HG03469 (cell line): ENCODE data around the gene PEX14.

Source experiments
- ATAC-seq: cut with Tn5 transposase; IDR thresholded peaks from one replicate; pipeline ENCODE4 v1.9.1; 2021; ENCODE audit warnings: mild to moderate bottlenecking, moderate library complexity, moderate number of reproducible peaks; ENCODE audit not compliant: unreplicated experiment

Gene PEX14

DNA sequence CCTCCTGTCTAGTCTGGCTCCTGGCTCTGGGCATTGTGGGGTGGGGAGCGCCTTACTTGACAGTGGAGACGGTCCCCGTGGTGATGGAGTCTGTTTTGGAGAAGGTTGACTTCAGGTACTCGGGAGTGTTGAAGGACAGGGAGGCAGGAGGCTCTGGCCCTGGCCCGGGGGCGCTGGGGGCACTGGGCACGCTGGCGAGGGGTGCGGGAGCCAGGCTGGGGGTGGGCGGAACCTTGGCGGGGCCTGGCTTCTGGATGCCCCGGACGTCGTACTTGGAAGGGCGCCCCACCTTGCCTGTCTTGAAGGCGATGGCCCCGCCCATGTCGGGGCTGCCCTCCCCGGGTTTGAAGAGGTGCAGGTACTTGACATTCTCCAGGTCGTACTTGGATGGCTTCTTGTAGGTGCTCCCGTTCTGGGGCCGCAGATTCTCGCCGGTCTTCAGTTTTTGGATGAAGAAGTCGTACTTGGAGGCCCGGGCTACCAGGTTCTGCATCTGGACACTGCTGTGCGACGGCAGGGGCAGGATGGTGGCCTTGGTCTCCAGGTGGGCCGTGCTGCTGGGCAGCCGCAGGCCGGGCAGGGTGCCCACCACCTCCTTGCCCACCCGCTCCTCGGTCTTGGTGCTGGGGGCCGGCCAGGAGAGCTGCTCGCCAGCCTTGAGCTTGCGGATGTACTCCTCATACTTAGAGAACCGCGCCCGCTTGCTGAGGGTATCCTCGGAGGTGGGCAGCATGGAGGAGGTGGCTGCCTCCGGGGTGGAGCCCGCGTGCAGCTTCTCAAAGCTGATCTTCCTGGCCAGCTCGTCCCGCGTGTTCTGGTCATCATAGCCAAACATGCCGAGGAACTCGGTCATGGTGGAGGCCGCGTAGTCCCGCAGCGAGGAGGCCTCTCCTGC lies 185.1 kb downstream of the PEX14 start:
- no peak for ATAC-seq

DNA sequence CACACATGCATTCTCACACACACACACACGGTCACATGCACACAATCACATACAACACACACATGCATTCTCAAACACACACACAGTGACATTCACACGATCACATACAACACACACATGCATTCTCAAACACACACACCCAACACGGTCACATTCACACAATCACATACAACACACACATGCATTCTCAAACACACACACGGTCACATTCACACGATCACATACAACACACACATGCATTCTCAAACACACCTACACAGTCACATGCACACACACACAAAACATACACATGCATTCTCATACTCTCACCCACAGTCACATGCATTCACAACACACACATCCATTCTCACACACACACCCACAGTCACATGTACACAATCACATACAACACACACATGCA lies 186.7 kb downstream of the PEX14 start:
- no peak for ATAC-seq

DNA sequence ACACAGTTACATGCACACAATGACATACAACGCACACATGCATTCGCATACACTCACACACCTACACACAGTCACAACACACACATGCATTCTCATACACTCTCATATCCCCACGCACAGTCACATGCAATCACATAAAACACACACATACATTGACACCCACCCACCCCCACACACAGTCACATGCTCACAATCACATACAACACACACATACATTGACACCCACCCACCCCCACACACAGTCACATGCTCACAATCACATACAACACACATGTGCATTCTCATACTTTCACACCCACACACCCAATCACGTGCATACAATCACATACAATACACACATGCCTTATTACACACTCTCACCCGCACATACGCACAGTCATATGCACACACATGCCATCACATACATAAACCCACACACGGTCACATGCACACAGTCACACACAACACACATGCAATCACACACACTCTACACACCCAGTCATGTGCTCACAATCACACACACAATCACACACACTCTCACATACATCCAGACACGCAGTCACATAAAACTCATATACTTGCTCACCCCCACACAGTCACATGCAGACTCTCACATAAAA lies 187.4 kb downstream of the PEX14 start:
- ATAC-seq = no peak

DNA sequence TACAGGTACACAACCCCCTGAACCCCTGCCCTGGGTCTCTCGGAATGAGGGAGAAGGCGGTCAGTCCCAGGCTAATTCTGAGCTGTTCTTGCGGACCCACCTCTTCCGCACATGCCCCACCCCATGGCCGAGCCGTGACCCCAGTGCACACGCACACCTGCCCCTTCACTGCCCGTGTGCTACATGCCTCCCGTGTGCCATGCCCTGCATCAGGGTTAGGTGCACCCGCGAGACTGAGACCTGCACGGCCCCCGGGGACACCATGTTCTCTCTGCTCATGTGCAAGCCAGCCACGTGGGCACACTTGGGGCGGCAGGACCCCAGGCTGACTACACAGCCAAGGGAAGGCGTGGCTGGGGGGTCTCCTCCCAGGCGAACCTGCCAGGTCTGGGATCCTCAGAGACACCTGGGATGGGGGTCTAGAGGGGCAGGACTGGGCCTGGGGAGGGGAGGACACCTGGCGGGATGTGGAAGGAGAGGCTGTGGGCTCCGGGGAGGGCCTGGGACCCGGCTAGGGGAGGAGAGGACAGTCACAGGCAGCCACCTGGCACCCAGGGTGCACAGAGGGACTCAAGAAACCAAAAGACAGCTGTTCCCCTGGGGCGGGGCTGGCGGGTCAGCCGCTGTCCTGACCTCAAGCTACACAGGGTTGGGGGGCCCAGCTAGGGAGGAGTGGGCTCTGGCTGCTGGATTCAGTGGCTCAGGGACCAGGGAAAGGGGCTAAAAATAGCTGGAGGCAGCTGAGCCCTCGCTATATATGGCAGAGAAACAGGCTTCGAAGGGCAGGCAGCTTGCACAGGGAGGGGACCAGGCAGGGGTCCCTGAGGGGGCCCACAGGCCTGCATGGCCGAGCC lies 188.3 kb downstream of the PEX14 start:
- ATAC-seq = no peak

DNA sequence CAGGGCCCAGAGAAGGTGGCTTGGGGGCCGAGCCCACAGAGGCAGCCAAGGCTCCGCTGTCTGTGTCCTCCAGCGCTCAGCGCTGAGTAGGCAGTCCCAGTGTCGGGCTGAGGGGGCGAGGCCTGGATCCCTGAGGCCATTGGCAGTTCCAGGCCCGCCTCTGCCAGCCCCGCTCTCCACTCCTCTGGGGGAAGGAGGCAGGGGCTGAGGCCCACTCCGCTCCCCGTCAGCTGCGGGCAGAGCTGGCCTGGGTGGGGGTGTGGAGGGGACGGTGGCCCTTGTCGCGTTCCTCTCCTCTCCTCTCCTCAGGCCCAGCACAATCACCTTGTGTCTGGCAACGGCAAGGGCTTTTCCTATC lies 188.9 kb downstream of the PEX14 start:
- no peak for ATAC-seq

DNA sequence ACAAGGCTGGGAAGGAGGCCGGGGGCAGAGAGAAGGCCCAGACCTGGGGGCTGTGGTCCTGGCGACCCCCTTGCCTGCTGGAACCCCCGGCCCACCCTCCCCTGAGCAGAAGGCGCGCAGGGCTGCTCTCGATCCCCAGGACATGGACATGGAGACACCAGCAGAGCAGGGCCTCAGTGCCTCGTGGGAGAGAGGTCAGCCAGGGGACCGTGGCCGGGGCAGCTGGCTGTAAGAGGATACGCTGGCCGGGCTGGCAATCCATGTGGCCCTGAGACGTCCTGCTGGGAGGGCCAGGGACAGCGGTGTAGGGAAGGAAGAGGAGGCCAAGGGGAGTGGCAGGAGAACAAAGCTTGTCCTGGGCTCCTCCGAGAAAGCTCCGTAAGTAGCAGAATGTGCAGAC lies 189.5 kb downstream of the PEX14 start:
- no peak for ATAC-seq

DNA sequence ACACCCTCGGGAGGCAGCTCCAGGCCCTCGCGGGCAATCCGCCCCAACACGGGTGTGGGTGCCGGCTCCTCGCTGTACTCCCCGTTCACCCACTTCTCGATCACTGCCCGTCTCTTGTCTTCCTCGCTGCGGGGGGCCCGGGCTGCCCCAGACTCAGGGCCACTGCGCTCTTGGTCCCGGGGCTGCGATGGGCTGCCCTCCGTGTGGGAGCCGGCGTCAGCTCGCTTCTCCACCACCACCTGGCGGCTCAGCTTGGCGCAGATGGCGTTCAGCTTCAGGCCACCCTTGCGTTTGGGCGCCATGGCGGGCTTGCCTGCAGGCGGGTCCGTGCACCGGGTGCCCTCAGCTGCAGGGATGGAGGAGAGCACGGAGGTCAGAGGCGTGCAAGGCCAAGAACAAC lies 190.5 kb downstream of the PEX14 start:
- no peak for ATAC-seq

DNA sequence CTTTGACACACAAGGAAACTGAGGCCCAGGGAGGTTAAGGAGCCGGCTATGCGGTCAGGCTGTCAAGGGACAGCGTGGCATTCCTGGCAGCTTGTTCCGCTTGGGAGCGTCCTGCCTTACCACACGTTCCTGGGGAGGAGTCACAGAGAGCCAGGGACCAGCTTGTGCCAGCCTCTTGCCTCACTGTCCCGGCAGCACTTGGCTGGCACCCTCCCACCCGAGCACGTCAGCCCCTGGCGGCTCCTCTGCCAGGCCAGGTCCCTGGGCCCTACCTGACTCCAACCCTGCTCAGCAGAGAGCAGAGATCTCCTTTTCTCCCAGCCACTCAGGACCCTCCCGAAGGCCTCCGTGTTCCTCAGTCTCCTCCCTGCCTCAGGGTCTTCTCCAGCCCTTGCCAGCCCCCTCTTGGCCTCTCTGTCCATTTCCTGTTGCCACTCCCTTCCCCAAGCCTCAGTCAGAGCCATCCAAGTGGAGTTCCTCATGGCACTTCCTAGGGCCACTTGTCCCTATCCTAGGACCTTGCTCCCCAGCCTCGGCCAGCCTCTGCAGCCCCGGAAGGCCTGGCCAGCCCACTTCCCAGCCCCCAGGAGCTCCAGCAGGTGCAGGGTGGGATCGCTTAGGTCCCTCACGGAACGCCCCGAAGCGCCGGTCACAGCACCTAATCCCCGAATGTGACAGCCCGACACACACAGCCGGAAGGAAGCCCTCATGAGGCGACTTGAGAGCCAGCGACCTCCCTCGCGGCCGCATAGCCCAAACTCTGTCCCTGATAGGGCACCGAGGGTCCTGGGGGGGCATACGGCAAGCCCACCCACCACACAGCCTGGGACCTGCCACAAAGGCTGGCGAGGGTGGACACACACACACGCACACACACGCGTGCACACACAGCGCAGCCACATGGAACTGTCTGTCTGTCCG lies 191.4 kb downstream of the PEX14 start:
- no peak for ATAC-seq

DNA sequence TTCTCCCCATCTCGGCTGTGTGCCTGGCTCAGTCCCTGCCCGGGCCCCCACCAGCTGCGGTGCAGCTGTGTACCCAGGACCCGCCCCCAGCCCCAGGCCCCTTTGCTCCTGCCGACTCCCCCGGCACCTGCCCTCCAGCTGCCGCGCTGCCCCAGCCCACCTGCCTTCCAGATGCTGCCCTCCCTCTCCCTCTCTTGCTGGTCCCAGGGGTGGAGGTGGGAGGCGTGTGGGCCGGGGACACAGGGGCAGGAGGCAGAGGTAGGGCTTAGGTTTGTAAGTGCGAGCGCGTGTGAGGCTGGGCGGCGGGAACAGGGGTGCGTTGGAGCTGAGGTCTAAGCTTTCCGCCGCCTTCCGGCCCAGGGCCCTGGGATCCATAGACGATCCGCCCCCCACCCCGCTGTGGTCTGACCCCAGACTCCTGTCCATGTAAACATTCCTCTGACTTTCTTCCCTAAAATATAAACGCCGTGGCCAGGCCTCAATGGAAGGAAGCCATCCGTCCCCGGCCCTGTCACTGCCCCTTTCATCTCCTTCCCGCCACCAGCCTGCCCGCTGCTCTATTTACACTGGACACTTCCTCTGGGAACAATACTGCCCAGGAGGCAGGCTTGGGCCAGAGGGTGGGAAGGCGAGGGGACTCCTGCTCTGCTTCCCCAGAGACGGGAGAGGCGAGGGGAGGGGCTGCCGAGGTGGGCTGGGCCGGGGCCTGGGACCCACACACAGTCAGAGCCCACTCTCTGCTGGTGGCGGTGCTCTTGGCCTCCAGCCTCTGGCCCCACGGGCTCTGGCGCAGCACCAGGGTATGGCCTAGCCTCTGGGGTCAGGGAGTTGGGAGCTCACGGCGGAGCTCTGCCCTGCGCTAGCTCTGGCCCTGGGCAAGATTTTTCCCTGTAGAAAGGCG lies 193.4 kb downstream of the PEX14 start:
- no peak for ATAC-seq

DNA sequence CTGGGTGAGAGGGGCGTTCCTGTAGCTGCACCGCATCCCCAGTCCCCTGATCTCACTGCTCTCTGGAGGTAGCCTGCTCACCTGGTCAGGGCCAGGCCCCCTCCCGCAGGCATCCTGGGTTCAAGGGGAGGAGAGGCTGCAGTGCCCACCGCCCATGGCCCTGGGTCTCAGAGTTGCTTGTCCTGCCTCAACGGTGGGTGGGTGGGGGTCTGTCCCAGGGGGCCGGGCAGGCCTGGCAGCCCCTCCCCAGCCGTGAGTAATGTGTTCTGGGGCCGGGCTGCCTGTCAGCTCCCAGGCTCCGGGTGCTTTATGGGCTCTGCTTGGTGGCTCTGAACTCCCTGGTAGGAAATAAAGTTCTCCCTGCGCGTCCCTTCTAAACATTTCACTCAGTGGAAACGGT lies 194.8 kb downstream of the PEX14 start:
- no peak for ATAC-seq

DNA sequence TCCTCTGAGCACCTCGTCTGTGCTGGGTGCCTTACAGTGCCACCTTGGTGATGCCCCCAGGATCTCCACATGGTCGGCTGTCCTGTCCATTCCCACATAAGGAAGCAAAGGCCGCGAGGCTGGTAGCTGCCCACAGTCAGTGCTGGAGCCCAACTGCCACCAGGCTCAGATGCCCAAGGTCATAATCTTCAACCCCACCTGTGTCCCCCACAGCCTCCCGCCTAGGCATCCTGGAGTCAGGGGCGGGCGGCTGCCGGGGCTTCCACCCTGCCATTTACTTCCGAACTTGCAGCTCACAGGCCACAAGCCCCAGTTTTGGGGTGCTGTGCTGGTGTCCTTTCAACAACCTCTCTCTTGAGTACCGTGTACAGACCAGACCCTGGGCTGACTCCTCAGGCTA lies 195.4 kb downstream of the PEX14 start:
- no peak for ATAC-seq

DNA sequence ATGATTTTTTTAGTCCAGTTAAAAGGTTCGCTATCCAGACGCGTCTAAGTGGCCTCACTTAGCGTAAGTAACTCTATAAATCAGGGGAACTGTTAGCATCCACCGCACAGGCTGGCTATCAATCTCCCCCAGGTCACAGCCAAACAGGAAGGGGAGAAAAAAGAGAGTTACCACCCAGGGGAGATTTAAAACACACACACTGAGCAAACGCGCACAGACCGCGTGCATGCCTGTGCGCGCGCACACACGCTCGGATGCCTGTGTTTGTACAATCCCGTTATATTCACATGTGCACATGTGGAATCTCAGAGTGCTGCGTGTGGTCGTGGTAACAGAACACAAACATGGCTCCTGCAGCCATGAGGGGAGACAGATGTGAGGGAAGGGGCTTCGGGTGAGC lies 196.3 kb downstream of the PEX14 start:
- ATAC-seq = no peak

DNA sequence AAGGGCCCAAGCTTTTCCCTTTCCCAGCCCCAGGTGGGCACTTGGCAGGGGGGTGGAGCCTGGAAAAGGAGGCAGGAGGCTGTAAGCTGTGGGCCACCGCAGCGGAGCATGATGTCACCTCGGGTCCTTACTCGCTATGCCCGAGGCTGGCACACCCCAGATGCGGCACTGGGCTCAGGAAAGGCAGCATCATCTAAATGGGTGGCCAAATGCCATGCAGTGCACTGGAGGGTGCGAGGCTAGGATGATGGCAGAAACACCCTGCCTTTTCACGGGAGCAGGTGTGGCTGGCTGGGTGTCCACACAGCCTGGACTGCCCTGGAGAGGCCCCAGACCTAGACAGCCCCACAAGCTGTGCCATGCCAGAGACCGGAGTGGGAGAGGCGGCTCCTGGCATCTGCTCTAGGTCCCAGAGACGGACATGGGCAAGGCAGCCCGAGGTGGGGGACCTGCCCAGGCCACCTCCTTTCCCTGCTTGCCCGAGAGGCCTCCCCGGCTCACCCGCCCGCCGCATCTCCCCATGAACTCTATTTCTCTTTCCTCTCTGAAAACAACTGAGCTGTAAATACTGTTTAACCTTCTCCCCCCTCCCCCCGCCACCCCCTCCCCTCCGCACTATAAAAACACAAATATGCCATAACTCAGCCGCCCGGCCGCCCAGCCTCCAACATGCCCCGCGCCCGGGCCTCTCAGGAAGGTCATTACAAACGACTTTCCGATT lies 197.0 kb downstream of the PEX14 start:
- ATAC-seq = no peak

DNA sequence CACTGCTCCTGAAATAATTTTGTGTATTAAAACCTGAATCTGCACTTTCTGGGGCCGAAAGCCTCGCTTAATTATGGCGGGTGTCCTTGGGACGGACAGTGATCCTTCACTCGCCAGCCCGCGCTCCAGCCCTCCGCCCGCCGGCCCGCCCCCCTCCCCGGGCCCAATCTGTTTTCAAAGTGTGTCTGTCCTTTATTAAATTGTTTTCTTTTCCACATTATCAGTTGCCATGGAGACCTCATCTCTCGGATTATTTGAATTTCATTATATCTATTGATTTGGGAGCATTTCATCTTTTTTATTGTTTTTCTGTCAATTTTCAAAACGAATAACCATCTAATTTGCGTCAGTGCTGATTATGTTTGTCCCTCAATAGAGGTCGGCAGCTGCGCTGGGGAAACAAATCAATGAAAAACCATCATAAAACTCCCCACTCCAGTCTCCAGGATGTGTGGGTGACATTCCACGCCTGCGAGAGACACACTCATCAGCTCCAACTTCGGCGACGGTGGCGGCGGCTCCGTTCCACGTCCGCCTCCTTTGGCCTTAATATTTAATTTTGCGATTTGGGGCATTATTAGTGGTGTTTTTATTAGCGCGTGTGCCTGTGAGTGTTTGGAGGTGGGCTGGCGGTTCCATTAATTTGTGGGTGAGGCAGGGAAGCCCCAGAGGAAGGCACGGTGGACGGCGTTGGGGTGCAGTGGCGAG lies 197.7 kb downstream of the PEX14 start:
- no peak for ATAC-seq

DNA sequence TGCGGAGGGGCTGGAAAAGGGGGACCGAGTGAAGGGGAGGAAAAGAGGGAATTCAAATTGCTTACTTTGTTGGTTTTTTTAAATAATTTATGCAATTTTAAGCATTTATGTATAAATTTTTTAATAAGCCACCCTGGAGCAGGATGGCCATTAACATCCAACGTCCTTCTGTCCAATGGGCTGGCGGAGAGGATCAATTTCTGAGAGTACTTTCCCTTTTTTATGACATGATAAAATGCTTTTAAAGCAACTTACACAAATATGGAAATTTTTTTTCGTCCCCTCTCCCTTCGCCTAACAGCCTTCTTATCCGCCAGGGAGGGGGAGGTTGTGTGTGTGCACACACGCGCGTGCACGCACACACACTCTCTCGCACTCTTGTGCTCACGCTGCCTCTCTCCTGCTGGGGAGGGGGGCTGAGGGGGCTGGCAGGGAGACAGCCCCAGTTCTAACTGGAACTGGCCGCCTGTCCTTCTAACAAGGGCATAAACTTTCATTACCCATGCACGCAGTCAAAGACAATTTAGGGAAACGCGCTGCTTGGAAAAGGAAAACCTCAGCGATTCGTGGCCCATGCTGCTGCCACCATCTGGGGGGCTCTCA lies 198.5 kb downstream of the PEX14 start:
- ATAC-seq = no peak

DNA sequence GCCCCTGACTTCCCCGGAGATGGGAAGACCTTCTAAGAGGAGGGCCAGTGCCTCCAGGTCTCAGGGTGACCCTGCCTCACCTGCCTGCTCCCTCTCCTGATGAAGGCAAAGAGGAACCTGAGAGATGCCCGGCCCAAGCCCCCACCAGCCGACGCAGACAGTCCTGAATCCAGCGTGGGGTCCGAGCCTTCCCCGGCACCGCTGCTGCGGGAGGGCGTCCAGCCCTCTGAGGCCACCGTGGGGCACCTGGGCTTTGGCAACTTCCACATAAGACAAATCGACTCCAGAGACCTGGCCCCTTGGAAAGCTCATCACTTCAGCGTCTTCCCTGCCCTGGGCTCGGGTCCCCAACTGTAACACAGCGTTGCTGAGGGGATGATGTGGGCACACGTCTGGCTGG lies 199.5 kb downstream of the PEX14 start:
- no peak for ATAC-seq

DNA sequence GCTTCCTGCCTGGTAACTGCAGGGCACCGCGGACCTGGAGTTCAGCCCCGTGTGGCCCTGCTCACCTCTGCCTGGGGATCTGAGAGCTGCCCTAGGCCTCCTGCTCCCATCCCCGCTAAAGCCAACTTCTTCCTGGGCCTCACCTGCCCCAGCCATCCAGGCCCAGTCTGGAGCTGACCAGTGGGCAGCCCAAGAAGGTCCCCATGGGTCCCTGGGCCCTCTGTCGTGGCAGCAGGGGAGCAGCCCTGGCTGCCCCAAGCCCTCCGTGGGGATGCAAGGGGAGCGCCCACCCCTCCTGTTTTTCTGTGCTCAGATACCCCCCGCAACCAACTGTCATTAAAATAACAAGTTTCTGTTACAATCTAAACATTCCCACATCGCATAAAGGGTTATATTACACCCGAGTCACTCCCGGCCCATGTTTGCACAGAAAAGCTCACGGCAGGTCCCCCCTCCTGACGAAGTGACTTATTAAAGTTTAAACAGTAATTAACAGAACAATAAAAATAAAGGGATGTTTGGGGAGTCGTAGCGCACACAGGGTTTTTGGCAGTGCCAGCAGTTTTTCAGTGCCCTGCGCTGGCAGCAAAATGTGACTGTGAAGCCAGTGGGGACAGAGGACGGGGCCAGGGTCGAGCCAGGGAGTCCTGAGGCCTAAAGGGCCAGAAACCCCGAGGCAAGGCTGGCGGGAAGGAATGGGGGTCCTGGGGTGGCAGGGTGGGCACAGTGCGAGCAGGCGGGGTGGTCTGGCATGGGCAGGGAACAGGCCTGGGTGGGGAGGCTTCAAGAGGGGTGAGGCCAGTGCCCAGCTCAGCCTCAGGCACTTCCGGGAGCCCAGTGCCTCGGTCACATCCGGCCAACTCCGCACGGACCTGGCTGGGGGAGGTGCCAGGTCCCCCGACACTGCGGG lies 200.2 kb downstream of the PEX14 start:
- no peak for ATAC-seq
